ENCODE measurements around the gene PXN. TPM values are rescaled to one million over a fixed set of nuclear protein-coding genes. Genes with fewer than 3 reads are reported as not detected.

The PXN gene
- total and polyA plus RNA-seq, 4 experiments from 2014 or later = 81.7 to 126 (median 112) TPM

DNA sequence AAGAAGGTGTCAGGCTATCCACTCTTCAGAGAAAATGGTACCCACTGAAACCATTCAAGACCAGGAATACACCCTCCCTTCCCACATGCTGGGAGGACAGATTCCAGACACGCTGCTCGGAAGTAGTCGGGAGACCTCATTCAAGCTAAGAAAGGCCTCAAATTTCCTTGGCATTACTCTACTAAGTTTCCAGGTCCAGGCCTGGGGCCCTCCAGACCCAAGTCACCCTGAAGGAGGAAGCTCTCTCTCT lies 37.6 kb downstream of the PXN start:
- Histone ChIP-seq H3K27ac (ENCODE audit: low read depth, low read length) (peak overlapping the region; percentile 43), H3K9me3 (ENCODE audit: control insufficient read depth in 1 of 2, low read length in 2 of 2) (no peaks in the 10 kb centered on the region), H3K36me3 (ENCODE audit: insufficient read depth, low read length) (peaks cover 17% of the 10 kb centered on the region), H3K4me1 (ENCODE audit: insufficient read depth, low read length) (peaks cover 80% of the 10 kb centered on the region), H3K27me3 (ENCODE audit: insufficient read depth, low read length) (no peaks in the 10 kb centered on the region), H3K4me3 (ENCODE audit: low read length in 2 of 2) (no peak overlapping the region)
- ChIA-PET CTCF (ENCODE audit: partially characterized antibody) (interaction anchor here (0.6 to 17.5 kb wide), 30 partner anchors 8 to 204 kb away, joined by 3 to 1075 read pairs (median 4); partner anchors contain the start of genes PXN, RNU4-1, RNU4-2 and RPLP0), POLR2A (ENCODE audit: partially characterized antibody) (interaction anchor here (0.8 to 12.6 kb wide), 13 partner anchors 9 to 74 kb away, joined by 3 to 338 read pairs (median 11); partner anchors contain the start of genes PXN, RNU4-1, RNU4-2 and RPLP0)
- peak overlapping the region in 5 of 7 donors; percentile 29 to 94 (median 80) for H3K27ac Mint-ChIP-seq
- no peaks in the 10 kb centered on the region for H3K27me3 Mint-ChIP-seq
- intact Hi-C loops (cut with micrococcal nuclease) = loop anchor here (1.0 to 2.0 kb wide), 3 partner anchors 27 to 63 kb away; partner anchors contain the start of genes PXN, RNU4-2 and RPLP0
- DNase-seq = no peak
- H3K4me1 Mint-ChIP-seq = peaks cover 57 to 80% (median 71%) of the 10 kb centered on the region in 4 donors
- peaks cover 0 to 4% (median 0%) of the 10 kb centered on the region in 8 donors for H3K9me3 Mint-ChIP-seq
- H3K4me3 Mint-ChIP-seq = peak overlapping the region in 4 of 8 donors; percentile 67 to 84 (median 74)
- H3K36me3 Mint-ChIP-seq = peaks cover under 1 to 30% of the 10 kb centered on the region in 2 donors

DNA sequence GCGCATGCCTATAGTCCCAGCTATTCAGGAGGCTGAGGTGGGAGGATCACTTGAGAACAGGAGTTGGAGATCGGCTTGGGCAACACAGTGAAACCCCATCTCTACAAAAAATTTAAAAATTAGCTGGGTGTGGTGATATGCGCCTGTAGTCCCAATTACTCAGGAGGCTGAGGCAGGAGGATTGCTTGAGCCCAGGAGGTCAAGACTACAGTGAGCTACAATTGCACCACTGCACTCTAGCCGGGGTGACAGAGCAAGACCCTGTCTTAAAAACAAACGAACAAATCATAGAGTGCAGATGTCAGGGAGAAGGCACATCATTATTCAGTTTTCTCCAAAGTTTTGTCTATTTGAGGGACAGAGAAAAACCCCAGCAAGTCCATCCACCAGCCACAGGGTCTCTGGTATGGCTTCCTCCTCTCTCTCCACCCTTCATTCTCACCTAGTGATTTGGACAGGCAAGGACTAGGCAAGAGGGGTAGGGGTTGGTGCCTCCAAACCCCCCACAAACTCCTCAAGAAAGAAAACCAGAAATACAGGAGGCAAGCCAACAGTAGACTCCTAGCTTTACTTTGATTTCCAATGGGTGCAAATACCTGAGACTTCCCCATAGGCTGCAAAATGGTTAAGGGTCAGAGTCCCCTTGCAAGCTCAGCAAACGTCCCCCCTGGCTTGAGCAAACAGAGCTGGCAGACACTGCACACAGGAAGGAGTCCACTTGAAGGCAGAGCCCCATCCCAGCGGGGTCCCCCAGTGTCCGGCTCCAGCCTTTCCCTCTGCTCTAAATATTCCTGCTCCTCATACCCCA lies 38.1 kb downstream of the PXN start:
- H3K27me3 Mint-ChIP-seq = no peaks in the 10 kb centered on the region
- no peaks in the 10 kb centered on the region for H3K27me3 ChIP-seq (ENCODE audit: insufficient read depth, low read length)
- peaks cover 22% of the 10 kb centered on the region for H3K36me3 ChIP-seq (ENCODE audit: insufficient read depth, low read length)
- peaks cover 75% of the 10 kb centered on the region for H3K4me1 ChIP-seq (ENCODE audit: insufficient read depth, low read length)
- DNase-seq = no peak
- peak overlapping the region in 5 of 7 donors; percentile 15 to 92 (median 76) for H3K27ac Mint-ChIP-seq
- H3K4me3 Mint-ChIP-seq = peak overlapping the region in 1 of 8 donors; percentile 20
- H3K9me3 ChIP-seq (ENCODE audit: control insufficient read depth in 1 of 2, low read length in 2 of 2) = no peaks in the 10 kb centered on the region
- H3K27ac ChIP-seq (ENCODE audit: low read depth, low read length) = peak overlapping the region; percentile 43
- H3K4me3 ChIP-seq (ENCODE audit: low read length in 2 of 2) = no peak overlapping the region
- POLR2A ChIA-PET (ENCODE audit: partially characterized antibody) = interaction anchor here (0.8 to 12.6 kb wide), 14 partner anchors 8 to 75 kb away, joined by 3 to 338 read pairs (median 10); partner anchors contain the start of genes PXN, RNU4-1, RNU4-2 and RPLP0
- peaks cover 0 to 5% (median 0%) of the 10 kb centered on the region in 8 donors for H3K9me3 Mint-ChIP-seq
- peaks cover 6 to 33% of the 10 kb centered on the region in 2 donors for H3K36me3 Mint-ChIP-seq
- intact Hi-C loops (cut with micrococcal nuclease) = loop anchor here (1.0 to 2.0 kb wide), 3 partner anchors 27 to 64 kb away; partner anchors contain the start of genes PXN, RNU4-2 and RPLP0
- CTCF ChIA-PET (ENCODE audit: partially characterized antibody) = interaction anchor here (0.6 to 17.5 kb wide), 31 partner anchors 8 to 204 kb away, joined by 3 to 1075 read pairs (median 4); partner anchors contain the start of genes PXN, RNU4-1, RNU4-2 and RPLP0
- H3K4me1 Mint-ChIP-seq = peaks cover 53 to 76% (median 67%) of the 10 kb centered on the region in 4 donors

DNA sequence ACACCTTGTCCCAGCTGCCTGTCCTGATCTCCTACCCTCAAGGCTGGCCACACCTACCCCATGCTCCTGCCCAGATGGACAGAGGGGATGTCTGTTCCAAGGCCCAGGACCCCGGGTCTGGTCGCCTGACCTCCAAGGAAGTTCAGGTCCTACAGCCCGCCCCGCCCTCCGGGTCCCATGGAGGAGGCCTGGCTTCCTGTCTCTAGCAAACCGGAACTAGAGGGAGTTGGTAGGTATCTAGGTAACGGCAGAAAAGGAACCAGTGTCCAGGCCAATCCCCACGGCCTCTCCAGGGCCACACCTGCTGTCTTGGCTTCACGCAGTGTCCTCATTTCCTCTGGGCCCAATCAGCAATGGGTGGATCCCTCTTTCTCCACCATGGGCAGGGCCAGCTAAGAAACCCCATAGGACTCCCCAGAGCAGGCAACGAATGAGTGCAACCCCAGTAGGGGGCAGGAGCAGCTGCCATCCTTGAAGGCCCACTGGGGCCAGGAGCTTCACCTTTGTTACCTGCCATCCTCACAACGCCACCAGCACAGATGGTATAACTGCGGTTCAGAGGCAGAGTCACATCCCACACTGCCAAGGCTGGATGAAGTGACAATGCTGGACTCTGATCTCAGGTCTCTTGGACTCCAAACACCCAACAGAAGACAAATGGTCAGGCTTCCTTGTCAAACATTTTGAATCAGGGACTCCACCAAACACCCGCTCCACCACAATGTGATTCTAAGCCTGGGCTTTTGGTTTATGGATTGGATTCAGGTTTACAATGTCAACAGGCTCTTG lies 39.5 kb downstream of the PXN start:
- DNase-seq = no peak
- Histone ChIP-seq H3K36me3 (ENCODE audit: insufficient read depth, low read length) (peaks cover 36% of the 10 kb centered on the region), H3K9me3 (ENCODE audit: control insufficient read depth in 1 of 2, low read length in 2 of 2) (no peaks in the 10 kb centered on the region), H3K27ac (ENCODE audit: low read depth, low read length) (peak overlapping the region; percentile 8), H3K4me3 (ENCODE audit: low read length in 2 of 2) (no peak overlapping the region), H3K4me1 (ENCODE audit: insufficient read depth, low read length) (peaks cover 61% of the 10 kb centered on the region), H3K27me3 (ENCODE audit: insufficient read depth, low read length) (no peaks in the 10 kb centered on the region)
- peak overlapping the region; percentile 57 to 92 (median 85) for H3K27ac Mint-ChIP-seq
- intact Hi-C loops (cut with micrococcal nuclease) = no loop called here
- peaks cover 40 to 62% (median 53%) of the 10 kb centered on the region in 4 donors for H3K4me1 Mint-ChIP-seq
- H3K27me3 Mint-ChIP-seq = no peaks in the 10 kb centered on the region
- CTCF ChIA-PET (ENCODE audit: partially characterized antibody) = interaction anchor here (0.9 to 17.5 kb wide), 7 partner anchors 8 to 67 kb away, joined by 3 to 1075 read pairs (median 21); partner anchors contain the start of genes PXN, RNU4-1, RNU4-2 and RPLP0
- H3K4me3 Mint-ChIP-seq = peak overlapping the region in 5 of 8 donors; percentile 15 to 66 (median 36)
- H3K9me3 Mint-ChIP-seq = peaks cover 0 to 5% (median 0%) of the 10 kb centered on the region in 8 donors
- POLR2A ChIA-PET (ENCODE audit: partially characterized antibody) = interaction anchor here (8.4 to 12.6 kb wide), 4 partner anchors 23 to 66 kb away, joined by 114 to 338 read pairs (median 212); partner anchors contain the start of genes PXN, RNU4-1, RNU4-2 and RPLP0
- peaks cover 6 to 37% of the 10 kb centered on the region in 2 donors for H3K36me3 Mint-ChIP-seq

DNA sequence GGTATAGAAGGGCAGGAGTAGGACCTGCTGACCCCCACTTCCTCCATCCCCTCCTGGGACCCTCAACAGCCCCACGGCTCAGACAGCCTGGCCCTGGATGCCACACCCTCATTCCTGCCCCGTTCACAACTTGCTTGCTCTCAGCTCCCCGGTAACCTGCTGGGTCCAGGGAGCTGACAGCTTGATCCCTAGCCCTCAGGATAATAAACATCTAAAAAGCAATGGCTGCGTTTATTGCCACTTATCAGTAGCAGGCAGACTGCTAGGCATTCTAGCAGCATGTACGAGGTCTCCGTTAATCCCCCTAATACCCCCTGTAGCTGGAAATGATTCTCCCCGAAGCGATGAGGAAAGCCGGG lies 40.4 kb downstream of the PXN start:
- POLR2A ChIA-PET (ENCODE audit: partially characterized antibody) = interaction anchor here (8.4 to 12.6 kb wide), 4 partner anchors 24 to 67 kb away, joined by 114 to 338 read pairs (median 212); partner anchors contain the start of genes PXN, RNU4-1, RNU4-2 and RPLP0
- H3K4me3 ChIP-seq (ENCODE audit: low read length in 2 of 2) = no peak overlapping the region

DNA sequence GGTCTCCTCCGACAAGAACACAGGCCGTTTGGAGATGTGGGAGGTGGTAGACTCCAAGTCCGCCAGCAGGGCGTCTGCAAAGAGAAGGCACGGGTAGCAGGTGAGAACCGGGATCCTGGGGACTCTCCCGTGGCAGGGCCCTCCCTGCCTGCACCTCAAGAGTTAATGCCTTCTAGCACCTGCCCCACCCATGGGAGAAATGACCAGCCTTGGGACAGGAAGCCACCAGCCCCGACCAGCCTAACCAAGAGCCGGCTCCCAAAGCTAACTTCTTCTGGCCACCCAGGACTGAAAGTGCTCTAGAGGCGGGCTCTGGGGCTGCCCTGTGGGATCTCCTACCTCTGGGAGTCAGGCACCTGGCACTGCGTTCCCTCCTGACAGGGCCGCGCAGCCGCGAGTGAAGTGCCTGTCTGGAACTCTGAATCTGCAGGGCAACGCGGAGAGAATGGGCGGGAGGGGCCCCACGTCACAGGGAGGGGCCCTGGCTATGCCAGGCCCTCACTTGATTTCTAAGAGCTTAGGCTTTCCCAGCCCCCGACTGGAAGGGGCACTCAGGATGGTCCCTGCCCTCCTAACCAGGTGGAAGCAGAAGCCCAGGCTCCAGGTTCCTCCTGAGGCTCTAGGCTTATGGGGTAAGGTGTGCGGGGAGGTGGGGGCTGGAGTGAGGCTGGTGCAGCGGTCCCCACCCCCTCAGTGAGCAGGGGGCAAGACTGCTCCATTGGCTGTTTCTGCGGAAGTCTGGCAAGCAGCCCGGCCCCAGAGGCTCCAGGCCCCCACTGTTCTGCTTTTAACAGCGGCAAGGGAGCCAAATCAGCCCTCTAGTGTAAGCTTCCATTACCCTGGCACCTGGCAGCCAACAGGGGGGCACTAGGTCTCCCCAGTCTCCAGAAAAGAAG lies 41.0 kb downstream of the PXN start:
- H3K4me3 Mint-ChIP-seq = no peak overlapping the region
- H3K36me3 ChIP-seq (ENCODE audit: insufficient read depth, low read length) = peaks cover 51% of the 10 kb centered on the region
- H3K4me3 ChIP-seq (ENCODE audit: low read length in 2 of 2) = no peak overlapping the region
- peak overlapping the region in 4 of 7 donors; percentile 9 to 92 (median 38) for H3K27ac Mint-ChIP-seq
- CTCF ChIA-PET (ENCODE audit: partially characterized antibody) = interaction anchor here (1.2 to 17.5 kb wide), 3 partner anchors 12 to 29 kb away, joined by 3 to 1075 read pairs (median 20); partner anchors contain the start of genes PXN and RPLP0
- H3K36me3 Mint-ChIP-seq = peaks cover 12 to 52% of the 10 kb centered on the region in 2 donors
- H3K27me3 Mint-ChIP-seq = no peaks in the 10 kb centered on the region
- peaks cover 31 to 47% (median 39%) of the 10 kb centered on the region in 4 donors for H3K4me1 Mint-ChIP-seq
- H3K9me3 Mint-ChIP-seq = peaks cover 0 to 5% (median 0%) of the 10 kb centered on the region in 8 donors
- POLR2A ChIA-PET (ENCODE audit: partially characterized antibody) = interaction anchor here (8.4 to 12.6 kb wide), 4 partner anchors 24 to 67 kb away, joined by 114 to 338 read pairs (median 212); partner anchors contain the start of genes PXN, RNU4-1, RNU4-2 and RPLP0
- H3K27me3 ChIP-seq (ENCODE audit: insufficient read depth, low read length) = no peaks in the 10 kb centered on the region
- H3K27ac ChIP-seq (ENCODE audit: low read depth, low read length) = no peak overlapping the region
- intact Hi-C loops (cut with micrococcal nuclease) = no loop called here
- H3K4me1 ChIP-seq (ENCODE audit: insufficient read depth, low read length) = peaks cover 46% of the 10 kb centered on the region
- no peaks in the 10 kb centered on the region for H3K9me3 ChIP-seq (ENCODE audit: control insufficient read depth in 1 of 2, low read length in 2 of 2)
- DNase-seq = no peak

More for the DNA sequence above, 40.4 kb downstream of the PXN start:
- intact Hi-C loops (cut with micrococcal nuclease) = no loop called here
- H3K27me3 ChIP-seq (ENCODE audit: insufficient read depth, low read length) = no peaks in the 10 kb centered on the region
- H3K4me3 Mint-ChIP-seq = peak overlapping the region in 1 of 8 donors; percentile 32
- peaks cover 45% of the 10 kb centered on the region for H3K36me3 ChIP-seq (ENCODE audit: insufficient read depth, low read length)
- H3K4me1 ChIP-seq (ENCODE audit: insufficient read depth, low read length) = peaks cover 52% of the 10 kb centered on the region
- no peaks in the 10 kb centered on the region for H3K9me3 ChIP-seq (ENCODE audit: control insufficient read depth in 1 of 2, low read length in 2 of 2)
- H3K4me1 Mint-ChIP-seq = peaks cover 36 to 54% (median 45%) of the 10 kb centered on the region in 4 donors
- peaks cover 12 to 45% of the 10 kb centered on the region in 2 donors for H3K36me3 Mint-ChIP-seq
- H3K9me3 Mint-ChIP-seq = peaks cover 0 to 5% (median 0%) of the 10 kb centered on the region in 8 donors
- CTCF ChIA-PET (ENCODE audit: partially characterized antibody) = interaction anchor here (1.2 to 17.5 kb wide), 3 partner anchors 11 to 28 kb away, joined by 3 to 1075 read pairs (median 20); partner anchors contain the start of genes PXN and RPLP0
- no peak for DNase-seq
- H3K27ac Mint-ChIP-seq = peak overlapping the region in 4 of 7 donors; percentile 9 to 92 (median 78)
- H3K27ac ChIP-seq (ENCODE audit: low read depth, low read length) = no peak overlapping the region
- no peaks in the 10 kb centered on the region for H3K27me3 Mint-ChIP-seq

Measured in CD4-positive, alpha-beta memory T cell (primary cell).